NCI-H1105 treated with DMSO at 0.1 percent for 48 hours (cell line): ENCODE measurements around the gene NFIB.

Experiments used
- DNase-seq: peaks from one replicate; lab custom pipeline; 2025; lab: John Stamatoyannopoulos, UW

NFIB gene

DNA sequence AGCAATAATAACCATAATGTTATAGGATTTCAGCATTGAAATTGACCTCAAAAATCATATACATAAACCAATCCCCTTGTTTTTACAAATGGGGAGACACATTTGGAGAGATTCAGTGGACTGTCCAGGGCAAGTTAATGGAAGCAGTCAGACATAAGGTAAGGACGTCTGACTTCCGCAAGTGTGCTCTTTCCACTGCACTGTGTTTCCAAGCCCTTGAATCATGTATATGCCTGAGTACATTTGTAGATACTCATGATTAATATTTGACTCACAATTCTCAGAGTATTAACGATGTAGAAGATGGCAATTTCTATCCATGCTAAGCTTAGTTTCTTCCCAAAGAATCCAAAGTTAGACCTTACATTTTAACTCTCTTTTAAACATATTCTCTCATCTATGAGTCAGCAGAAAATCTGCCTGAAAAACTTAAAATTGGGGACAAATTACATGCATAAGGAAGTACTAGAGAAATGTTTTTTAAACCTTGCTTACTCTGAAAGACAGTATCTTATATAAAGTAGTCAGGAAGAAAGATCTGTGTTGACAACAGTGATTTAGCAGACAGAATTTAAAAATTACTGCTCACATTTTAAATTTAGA is 165.3 kb downstream of the NFIB start:
- DNase-seq: no peak

DNA sequence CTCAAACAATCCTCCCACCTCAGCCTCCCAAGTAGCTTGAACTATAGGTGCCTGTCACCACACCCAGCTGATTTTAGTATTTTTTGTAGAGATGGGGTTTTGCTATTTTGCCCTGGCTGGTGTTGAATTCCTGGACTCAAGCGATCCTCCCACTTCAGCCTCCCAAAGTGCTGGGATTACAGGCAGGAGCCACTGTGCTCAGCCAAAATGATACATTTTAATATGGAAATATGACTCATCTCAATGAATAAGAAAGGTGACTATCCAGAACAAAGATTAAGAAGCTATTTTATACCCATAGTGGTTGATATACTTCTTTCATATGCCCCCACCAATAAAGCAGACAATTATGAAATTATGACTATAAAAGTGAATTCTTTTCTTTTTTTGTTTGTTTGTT is 166.2 kb downstream of the NFIB start:
- DNase-seq: no peak

DNA sequence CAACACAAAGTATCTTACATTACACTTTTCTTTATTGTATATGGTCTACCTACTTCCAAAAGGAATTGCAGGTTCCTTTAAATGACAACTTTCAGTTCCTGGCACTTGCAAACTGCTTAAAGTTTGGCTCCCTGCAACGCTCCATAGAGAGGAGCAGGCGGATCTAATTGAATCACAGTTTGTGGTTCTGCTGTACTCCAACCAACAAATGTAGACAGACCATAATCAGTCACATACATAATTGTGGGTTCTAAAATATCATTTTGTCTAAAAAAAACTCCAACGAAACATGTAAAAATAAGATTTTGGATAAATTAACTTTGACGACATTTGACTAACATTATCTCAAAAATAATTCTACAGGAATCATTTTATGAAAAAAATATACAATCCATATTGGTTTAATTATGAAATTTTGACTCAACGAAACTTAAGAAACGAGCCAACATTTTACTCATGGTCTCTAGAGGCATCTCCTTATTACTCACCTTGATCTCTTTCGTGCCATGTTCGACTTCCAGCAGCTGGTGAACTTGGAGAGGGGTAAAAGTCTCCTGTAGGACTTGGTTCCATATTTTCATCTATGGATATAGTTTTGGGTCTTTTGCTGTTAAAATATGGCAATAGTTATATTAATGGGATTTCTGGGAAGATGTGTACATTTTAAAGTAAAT is 167.6 kb downstream of the NFIB start:
- no peak for DNase-seq

DNA sequence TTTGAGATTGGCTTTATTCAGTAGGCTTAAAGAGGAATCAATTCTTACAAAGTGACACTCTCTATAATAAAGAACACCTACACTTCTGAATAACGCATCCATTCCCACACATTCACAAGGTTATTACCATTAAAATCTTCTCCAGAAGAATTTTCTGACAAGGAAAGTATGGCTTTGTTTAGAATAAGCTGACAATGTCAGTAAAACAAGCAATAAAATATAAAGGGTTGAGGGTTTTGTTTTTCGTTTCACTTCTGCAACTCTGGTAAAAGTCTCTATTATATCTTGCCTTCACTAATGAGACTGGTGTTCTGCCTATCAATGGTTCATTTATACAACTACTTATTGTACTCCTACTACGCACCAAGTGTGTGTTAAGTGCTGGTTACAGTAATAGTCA is 169.7 kb downstream of the NFIB start:
- no peak for DNase-seq

DNA sequence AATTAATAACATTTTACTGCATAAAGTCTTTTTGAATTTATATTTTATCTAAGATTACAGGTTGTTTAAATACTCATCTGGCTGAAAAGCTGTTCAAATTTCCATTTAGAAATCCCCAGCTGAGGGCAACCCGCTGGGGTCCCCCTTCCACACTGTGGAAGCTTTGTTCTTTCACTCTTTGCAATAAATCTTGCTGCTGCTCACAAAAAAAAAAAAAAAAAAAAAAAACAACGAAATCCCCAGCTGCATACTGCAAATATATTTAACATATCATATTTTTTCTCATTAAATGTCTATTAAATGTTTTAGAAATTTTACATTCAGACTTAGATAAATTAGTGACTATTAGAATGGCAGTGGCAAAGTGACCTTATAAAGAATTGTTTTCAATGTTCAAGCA is 172.2 kb downstream of the NFIB start:
- no peak for DNase-seq

DNA sequence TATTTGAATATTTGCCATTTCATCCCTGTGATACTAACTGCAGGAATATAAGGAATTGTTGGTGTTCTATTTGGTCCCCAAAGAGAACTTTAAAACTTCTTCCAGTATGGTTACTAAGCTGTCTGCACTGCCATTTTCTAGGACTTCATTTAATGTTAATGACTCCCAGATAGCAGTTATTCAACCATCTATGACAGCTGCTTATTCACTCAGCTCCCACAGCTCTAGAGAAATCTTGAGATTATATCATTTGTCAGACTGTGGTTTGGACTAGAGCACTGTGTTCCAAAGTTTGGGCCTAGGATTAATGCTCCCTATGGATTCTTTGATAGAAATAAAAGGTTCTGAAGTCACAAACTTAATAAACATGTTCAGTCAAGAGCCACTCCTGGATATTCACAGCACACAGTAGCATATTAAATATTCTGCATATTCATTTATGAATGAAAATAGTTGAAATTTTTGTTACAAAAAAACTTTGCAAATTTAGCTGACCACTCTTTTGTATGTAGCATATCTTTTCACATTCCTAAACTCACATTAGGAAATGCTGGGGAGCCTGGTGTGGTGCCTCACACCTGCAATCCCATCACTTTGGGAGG is 173.7 kb downstream of the NFIB start:
- no peak for DNase-seq

DNA sequence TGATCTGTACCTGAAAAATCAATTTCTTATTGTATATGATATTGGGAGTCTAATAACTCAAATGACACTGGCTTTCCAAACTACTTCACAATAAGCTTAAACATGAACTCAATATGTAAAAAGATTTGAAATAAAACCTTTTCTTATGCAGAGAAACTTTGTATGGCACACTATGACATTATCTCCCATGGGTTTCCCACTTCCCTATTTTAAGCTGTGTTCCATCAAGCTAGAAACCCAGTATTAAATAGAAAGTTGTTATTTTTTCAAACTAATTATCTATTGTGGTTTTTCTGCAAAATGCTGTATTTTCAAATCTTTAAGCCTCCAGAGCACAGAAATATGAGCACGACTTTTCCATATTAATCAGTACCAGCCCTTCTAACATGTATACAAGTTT is 174.7 kb downstream of the NFIB start:
- DNase-seq: no peak

DNA sequence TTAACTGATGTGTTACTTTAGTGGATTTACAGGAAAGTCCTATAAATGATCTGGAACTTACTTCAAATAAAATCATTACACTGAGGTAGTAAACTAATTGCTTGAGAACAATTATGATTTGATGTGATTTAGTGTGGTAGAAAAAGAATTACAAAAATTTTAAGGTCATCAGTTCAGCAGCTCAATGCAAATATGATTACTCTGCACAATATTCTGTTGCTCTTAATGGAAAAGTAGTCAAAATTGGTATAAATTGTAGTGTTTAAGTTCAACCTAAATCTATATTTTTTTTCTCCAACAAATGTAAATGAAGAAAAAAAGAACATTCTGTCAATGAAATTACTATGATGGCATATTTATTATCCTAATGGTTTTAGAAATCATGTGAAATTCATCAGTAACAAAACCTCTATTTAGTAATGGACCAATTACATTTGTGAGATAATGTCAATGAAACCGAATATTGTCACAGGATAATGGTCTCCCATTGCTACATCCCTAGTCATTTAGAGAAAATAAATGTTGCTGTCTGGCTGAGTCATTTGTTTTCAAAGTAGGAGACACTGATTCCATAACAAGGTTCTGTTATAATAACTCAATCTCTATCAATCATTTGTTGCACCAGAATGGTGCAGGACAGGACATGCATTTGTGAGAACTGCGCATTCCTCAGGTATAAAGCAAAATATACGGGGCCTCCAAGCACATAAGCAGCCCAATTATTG is 177.1 kb downstream of the NFIB start:
- peak; percentile 54 for DNase-seq

DNA sequence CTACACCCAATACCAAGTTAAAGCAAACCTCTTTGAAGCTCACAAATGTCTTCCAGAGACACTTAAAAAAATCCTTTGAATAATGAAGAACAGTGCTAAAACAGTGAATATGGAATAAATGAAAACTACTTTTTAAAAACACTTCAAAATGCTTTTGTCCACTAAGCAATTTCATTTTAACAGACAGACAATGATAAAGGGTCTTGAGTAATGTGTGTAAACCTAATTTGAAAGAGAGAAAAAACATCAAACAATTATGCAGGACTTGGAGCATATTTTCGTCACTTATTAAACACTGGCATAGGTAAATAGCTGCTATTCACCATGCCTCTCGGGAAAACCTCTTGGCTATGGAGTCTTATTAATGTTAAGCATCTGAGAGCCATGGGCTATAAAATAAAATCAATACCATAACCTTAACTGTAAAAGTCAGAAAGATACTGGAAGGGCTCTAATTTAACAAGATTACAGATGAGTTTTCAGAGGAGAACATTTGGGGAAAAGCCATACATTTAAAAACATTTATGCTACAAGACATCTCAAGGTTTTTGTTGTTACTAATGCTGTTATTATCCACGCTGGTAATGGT is 177.8 kb downstream of the NFIB start:
- peak; percentile 88 for DNase-seq

DNA sequence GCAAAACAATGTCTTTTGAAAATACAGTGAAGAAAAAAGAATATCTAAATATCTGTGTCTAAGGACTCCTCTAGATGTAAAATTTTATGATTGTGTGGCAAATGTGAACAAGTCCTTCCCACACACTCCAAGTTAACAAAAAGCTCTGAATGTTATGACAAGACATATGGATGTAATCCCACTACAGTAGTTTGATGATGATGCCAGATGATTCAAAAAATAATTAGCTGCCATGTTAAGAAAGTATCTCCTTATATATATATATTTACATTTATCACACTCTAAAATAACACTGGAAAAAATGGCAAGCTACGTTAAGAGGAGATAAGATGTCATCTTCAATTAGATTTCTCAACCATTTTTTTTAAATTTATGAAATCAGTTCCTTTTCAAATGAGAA is 178.5 kb downstream of the NFIB start:
- peak; percentile 52 for DNase-seq

DNA sequence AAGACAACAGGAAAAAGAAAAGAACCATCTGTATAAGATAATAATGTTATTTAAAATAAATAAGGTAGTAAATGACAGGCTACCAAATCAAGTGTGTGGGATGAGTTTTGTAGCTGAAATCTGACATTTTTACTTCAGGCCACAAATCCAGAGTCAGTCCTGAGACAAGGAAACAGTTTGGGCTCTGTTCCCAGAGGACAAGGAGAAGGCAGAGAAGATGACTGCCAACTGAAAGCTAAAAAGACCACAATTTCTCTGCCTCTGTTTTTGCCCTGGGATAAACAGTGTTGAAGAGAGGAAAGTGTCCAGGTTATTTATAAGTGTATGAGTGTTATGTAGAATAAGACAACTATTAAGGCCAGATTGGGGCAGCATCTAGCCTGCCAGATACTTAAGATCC is 180.5 kb downstream of the NFIB start:
- no peak for DNase-seq

DNA sequence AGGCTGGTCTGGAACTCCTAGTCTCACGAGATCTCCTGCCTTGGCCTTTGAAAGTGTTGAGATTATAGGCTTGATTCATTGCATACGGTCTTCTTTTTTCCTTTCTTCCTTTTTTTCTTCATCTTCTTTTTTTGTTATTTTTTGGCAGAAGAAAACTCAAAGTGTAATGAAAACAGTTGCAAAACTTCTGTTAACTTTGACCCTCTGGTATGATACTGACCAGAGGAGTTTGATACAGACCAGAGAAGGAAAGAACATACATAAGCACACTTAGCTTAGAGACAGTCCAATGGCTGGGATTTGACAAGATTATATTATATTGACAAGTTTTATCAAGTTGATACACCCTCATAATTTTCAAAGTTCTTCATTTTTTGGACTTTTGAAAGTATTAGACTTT is 181.2 kb downstream of the NFIB start:
- no peak for DNase-seq

DNA sequence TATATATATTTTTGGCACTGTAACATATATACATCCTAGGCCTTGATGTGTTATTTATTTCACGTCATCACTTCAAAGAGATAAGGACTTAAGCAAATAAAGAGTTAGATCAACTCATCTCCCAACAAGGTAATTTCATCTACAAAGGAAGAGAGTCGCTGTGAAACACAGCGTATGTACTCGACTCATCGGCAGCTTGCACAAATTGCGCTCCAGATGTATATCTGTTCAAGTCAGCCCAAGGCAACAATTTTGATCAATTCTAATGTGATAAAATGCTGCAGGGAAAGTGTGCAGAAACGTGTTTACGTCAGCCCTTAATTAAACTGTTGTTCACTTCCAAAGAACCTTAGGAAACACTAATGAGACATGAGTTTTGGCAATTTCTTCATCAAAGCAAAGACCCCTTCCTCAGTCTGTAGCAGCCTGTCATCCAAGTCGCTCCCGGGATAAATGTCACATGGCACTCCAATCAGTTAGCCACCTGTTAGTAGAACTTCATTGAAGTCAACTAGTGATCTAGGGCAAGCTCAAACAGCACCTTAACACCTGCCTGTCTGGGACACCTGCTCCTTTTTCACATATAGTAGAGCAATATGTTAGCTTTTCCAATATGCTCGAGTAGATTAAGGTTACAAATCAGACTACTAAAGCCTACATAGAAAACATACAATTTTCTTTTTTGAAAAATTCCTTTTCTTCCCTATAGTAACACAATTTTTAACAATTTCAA is 182.4 kb downstream of the NFIB start:
- DNase-seq: peak; percentile 98

DNA sequence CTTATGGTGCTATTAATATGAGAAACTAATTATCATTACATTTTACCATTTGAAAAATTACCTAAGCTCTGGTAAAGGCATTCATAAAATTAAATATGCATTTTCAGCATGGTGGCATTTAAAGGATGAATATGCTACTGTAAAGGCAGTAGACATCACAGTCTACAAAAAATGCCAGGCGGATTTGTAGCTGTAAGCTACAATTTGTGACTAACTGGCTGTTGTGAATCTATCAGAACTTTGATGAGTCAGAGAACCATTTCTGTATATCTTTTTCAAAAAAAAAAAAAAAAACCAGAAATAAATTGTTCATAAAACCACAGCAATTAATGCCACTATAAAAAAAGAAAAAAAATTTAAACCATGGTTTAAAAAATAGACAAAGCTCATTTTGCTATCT is 186.3 kb downstream of the NFIB start:
- no peak for DNase-seq

DNA sequence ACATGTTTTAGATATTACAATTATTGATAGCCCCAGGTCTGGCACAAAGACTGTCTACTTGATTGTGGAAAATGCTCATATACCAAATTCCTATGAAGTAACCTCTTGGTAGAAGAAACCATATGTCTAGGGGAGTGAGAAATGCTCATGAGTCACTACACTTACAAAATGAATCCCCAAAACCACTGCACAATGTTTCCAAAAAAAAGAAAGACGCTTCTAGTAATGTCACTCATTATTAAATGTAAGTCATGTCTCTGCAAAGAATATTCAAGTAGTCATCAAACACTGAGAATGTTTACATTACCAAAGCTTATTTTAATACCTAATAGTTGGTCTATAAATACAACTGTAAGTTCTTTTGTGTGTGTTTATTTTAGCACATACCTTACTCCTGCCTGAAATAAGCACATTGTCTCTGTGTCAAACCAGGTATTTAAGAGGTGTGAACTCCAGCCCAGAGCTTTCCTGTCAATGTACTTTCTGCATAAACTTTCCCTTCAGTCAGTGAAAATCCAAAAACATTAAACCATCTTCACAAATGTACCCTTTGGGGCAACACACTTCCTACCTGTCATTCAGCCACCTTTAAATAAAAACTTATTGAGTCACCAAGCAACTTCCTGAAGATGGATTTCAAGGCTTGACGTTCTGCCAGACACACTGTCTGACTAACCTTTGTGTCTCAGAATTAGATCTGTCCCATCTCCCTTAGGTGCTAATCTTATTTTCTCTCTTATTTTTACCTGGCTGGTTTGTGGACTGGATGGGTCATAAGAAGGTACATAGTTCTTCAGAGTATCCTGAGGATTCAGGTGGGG is 194.0 kb downstream of the NFIB start:
- no peak for DNase-seq

DNA sequence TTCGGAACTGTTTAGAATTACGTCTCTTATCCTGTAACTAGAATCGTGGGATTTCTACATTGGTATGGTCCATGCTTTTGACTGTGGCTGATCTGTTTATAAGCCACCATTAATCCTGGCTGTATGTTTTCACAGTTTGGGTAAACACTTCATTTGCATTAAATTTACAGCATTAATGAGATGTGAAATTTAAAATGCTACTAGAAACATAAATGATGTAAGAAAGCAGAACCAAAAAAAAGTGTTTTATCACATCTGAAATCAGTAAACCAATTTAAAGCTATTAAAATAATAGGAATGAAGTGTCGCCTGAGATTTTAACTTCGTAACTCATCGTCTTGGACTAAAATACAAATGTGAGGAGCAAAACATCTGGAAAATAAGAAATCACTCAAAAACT is 201.7 kb downstream of the NFIB start:
- DNase-seq: no peak

DNA sequence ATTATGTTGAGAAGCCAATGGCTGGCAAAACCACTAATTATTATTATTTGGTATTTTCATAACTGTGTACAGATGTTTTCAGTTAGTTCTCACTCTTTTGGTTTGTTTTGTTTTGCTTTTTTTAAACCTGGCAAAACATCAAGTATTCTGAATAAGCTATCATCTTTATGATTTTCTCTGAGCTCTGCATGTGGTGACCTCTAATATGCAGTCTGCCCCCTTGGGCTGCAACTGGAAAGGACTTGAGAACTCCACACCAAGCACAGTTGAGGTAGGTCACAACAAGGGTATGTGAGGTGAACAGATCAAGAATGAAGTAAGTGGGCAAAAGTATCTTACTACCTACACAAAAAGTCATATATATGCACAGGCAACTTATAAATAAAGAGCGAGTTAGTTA is 202.2 kb downstream of the NFIB start:
- no peak for DNase-seq

DNA sequence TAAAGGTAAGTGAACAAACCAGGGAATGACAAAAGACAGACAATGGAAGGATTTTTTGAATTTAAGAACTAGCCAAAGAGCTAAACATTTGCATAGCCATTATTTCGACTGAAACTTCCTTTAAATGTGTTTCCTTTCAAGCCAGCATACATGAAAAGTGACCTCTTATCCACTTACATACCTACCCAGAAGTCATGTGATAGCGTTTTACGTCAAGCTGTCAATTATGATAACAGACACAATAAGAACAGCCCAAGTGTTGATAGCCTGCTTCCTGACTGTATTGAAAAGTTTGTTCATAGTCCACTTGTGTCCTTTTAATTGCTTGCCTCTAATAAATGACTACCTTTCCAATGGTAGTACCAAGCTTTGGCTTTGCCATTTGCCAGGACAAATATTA is 206.0 kb downstream of the NFIB start:
- peak; percentile 26 for DNase-seq

DNA sequence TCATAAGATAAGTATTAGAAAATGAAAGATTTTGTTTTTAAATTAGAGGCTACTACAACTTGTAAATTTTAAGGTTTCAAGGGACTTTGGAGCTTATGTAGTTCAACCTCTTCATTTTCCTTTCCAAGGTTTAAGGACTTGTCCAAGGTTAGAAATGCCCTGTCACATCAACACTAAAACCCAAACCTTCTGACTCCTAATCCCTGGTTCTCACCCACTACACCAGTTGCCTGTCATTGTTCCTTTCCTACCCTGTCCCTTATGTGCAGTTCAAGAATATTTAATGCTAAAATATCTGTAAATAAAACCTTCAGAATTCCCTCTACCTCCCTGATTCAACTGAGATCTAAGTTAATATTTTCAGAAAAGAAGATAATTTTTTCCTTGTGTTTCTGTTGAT is 206.4 kb downstream of the NFIB start:
- DNase-seq: no peak

DNA sequence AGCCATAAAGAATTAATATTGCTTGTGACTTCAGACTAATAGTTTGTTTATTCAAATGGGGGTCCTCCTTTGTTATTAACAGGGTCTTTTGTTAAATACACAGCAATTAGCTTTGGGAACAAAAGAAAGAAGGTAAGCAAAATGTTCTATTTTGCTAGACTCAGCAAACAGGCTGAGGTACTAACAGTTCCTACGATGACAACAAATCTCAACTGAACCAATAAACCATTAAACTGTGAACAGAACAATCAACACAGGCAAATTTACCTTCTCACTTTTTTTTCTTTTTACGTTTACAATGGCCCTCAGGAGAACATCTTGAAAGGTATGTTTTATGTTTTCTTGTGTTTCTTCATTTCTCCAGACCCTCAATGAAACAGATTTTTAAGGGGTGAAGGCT is 207.2 kb downstream of the NFIB start:
- DNase-seq: peak; percentile 77

DNA sequence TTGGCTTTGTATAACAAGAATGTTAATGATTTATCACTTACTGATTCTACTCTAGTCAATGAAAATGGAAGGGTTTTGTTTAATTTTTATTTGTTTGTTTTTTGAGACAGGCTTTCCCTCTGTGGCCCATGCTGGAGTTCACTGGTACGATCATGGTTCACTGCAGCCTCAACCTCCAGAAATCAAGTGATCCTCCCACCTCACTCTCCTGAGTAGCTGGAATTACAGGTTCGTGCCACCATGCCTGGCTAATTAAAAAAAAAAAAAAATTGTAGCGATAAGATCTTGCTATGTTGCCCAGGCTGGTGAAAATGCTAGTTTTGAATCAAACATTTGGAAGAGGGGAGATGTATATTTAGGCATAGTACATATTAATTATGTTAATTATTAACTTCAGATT is 209.4 kb downstream of the NFIB start:
- no peak for DNase-seq
